Left renal cortex interstitium (tissue), 4 donors: ENCODE results near the gene TNFAIP8L3. TPM values are rescaled to one million over a fixed set of nuclear protein-coding genes. Genes with fewer than 3 reads are reported as not detected.

ENCODE experiments used
- DNase-seq, 4 donors: peaks; one replicate each; pipeline ENCODE4 v3.0.0-alpha.2; 2013; ENCODE audit warnings: low read depth in 4 of 4, low spot score in 2 of 4, missing footprints in 1 of 4
- polyA plus RNA-seq, 4 donors: library from polyadenylated mRNA; unstranded; fragments of 120-200 nt; gene quantifications; one replicate each; pipeline ENCODE4 v1.2.1, GENCODE V29; 2013; ENCODE audit not compliant: insufficient read length in 4 of 4

Gene TNFAIP8L3
- polyA plus RNA-seq, 4 donors: 1.4 to 2.4 (median 1.6) TPM

DNA sequence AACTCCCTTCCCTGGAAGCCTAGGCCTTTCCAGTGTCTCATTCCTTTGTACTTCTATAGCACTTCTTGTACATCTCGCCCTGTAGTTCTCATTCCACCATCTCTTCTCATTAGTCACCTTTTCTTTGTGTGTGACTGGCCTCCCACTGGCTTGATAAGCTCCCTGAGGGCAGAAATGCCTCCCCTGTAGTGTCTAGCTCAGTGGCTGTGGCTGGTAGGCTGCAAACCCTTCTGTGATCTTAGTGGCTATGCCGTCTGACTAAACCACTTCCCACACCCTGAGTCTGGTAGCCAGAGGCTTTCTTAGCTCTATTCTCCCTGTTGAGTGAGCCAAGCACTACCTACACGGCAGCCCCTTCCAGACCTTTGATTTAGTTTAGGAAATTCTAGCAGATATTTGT, 24.4 kb upstream of the TNFAIP8L3 start:
- DNase-seq: no peak

DNA sequence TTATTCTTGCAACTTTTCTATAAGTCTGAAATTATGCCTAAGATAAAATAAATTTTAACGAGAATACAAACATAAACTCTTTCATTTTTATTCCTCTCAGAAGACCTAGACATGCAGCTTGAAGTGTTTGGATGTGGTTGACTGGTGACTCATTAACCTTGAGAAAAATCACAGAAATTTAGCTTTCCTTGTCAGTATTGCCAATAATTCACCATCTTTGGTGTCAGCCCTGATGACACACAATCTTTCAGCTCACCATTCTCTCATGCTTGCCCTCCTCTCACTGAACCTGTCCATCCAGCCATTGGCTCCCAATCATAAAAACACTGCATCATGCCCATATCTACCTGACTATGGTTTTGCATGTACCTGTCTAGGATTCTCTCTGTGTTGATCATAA, 22.6 kb upstream of the TNFAIP8L3 start:
- no peak for DNase-seq

DNA sequence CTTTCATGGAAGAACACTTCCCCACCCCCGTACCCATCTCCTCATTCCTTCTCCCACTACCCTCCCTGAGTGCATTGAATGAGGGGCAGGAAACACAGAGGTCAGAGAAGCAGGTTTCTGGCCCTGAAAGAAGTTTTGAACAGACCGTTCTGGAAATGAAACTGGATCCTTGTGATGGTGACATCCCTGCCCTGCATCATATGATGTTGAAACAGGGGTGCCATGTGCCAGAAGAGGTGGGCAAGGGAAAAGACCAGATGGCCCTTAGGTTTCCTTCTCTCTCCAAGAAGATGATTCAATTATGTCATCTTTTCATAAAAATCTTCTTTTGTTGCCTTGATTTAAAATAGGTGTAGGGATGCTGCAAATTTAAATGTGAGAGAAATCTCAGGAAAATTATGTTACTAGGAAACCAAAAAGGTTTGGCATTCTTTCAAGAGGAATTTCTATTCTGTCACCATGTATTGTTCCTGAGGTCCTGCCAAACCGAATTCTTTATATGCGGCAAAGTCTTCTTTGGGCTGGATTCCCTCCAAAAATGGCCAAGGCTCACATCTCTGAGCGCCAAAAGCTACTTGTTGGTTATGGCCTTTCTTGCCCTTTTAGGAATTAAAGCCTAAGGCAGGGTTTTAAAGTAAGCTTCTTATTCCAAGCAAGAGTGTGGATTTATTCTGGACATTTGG, 19.9 kb upstream of the TNFAIP8L3 start:
- DNase-seq: no peak

DNA sequence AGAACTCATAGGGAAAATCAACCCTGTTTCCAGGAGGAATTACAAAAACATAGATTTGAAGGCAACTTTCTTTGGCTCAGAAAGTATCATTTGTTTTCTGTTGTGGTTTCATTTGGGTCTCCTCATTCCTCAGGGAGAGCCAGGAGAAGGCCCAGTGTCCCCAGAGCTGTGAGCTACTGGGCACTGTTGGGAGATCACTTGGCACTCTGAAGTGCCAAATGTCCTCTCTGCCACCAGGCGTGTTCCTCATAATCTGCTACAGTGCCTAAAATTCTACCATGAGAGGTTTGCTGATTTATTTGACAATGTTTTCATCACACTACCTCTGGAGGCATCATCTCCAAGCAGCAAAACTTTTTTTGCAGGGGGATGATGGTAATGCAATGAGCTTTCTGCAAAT, 17.4 kb upstream of the TNFAIP8L3 start:
- no peak for DNase-seq

DNA sequence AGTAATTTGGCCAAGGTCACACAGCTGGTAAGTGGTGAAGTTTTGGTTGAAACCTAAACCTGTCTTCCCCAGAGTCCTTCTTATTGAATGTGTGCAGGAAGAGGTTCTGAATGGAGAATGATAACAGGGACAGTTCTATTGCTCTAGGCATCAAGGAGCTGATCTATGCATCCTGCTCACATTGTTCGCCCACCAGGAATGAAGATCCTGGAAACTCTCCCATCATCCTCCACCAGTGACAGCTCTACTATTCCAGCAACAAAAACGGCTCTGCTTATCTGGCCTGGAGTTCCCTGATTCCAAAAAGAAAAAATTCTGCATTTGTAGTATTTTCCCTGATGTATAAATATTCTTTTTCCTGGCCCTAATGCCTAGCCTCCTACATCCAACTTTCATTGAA, 16.4 kb upstream of the TNFAIP8L3 start:
- DNase-seq: no peak

DNA sequence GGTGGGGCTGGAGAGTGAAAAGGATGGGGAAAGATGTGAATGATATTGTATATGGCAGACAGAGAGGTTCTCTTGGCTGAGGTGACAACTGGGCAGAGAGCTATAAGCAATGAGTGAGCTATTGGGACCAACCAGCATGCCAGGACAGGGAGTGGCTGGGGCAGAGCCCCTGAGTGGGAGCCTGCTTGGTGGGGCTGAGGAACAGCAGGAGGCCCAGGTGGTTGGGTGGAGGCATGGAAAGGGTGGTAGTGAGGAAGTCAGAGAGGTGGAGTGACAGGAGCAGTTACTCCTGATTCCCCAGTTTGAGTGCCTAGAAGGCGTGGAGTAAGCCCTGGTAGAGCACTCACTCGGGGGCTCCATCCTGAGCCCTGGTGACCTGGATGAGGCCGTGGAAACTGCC, 15.5 kb upstream of the TNFAIP8L3 start:
- no peak for DNase-seq

DNA sequence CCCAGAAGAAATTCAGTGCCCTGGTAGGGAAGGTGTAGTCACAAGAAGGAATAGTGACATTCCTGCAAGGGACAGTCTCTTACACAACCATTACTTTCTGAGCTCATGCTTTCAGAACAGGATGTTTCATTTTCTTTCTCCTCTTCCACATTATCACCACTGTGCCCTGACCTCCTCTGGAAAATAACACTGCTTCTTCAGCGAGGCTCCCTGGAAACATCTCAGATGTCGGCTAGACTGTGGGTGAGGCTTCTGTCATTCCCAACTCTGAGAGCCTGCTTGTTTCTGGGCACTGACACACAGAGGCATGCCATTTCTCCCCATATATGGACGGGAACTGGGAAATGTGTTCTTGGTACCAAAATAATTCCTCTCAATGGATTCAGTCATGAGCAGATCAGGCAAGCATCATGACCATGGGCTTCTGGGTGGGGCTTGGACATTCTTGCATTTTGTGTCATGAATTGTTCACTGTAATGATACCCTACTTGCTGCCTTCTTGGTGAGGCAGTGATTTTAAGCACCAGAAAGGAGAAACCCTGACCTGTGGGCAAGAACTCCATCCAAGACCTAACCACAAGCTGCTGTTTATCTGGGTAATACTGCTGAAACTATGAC, 14.3 kb upstream of the TNFAIP8L3 start:
- DNase-seq: no peak

DNA sequence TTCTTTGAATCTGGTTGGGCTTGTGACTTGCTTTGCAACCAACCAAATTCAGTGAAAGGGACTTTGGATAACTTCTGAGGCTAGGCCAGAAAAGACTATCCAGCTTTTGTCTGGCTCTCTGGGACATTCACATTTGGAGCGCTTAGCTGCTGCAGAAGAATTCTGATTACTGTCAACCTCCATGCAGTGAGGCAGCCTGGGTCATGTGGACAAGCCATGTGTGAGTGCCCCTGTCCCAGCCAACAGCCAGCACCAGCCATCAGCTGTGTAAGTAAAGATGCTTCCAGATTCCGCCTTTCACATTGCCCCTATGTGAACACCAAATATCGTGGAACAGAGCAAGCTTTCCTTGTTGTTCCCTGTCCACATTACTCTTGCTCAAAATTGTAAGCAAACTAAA, 12.9 kb upstream of the TNFAIP8L3 start:
- DNase-seq: no peak

DNA sequence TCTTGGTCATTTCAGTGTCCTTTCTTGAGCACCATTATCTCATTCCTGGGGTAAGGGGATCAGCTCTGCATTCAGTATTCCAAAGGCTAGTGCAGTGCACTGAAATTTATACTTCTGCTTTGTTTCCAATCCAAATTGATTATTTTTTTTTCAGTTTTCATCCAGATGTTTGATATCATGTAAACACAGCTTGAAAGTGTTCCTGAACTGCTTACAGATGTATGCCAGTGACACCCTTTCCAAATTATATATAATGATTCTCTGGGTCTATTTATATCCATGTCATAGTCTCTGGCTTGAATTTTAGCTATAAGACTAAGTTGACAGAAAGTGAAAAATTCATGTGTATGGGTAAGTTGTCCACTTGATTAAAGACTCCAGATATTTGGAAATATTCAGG, 11.8 kb upstream of the TNFAIP8L3 start:
- DNase-seq: no peak

DNA sequence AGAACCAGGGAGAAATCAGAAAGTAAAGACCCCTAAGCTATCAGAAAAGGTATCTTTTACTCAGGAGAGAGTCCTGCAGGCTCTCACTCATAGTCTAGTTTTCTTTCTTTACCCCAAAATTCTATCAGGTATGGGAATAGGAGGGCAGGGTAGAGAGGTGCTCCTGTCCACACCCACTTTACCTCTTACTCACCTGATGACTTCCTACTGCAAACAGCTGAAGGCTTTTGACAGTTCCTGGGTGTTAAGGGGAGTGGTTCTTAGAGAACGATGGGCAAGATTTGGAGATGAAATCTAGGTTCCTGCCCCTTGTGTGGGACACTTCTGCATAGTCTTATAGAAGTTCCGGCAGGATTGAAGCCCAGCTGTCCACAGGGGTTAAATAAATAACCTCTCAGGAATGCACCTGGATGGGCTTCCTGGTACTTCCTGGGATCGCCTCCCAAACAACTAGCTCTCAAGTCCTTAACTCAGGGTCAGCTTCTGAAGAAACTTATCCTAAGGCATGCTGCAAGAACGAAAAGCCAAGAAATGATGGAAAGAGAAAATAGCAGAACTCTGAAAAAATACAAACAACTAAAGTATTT, 10.8 kb upstream of the TNFAIP8L3 start:
- DNase-seq: no peak

DNA sequence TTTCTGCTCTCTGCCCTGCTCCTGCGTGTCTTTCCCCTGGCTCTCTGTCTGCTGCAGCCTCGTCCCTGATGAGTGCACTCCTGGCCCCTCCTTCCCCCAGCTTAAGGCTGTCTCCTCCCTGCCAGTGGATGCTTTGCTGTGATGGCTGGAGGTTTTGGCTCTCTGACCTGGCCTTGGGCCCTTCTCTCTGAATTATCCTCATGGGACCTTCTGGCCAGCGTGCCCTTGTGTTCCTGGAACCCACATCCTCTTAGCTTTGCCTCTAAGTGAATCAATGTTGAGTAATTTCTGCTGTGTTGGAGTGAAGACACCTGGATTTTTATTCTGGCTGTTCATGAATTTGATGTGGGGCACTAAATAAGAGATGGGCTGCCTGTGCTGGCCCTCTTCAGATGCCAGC, 9.8 kb upstream of the TNFAIP8L3 start:
- DNase-seq: no peak

DNA sequence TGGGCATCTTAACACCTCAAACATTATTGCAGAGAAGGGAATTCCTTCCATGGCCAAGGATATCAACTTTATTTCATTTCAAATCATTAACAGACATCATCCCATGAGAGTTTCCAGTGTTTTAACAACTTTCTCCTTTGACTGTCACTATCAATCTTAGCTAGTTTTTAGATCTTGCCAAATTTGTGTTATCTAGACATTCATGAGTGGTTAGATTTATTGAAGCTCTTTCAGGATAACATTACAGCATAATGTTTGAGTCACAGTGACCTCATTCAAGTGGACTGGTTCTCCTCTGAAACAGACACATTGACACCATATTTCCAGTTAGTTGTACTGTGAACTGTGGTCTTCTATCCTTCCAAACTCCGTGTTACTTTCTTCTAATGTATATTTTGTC, 8.6 kb upstream of the TNFAIP8L3 start:
- DNase-seq: no peak

DNA sequence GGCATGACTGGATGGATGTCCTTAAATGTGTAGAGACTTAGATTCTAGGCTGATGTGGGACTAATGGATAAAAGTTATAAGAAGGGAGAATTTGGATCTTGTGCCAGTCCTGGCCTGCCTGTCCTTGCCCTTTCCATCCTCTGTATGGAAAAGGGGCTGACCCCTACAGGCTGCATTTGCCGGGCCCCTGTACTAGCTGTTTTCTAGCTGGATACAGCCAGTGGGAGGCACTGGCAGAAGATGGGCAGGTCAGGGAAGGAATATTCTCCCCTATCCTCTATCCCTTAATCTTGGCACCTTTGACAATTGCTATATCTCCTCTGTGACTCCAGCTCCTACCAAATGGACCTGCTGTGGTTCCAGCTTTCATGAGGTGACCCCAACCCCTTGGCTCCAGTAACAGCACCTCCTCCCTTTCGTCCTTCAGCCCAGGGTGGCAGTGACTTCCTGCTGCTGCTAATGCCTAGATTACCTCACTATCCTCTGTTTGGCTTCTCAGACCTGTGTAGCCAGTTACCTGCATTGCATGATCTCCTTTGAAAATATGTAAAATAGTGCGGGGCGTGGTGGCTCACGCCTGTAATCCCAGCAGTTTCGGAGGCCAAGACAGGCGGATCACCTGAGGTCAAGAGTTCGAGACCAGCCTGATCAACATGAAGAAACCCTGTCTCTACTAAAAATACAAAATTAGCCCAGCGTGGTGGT, 6.2 kb upstream of the TNFAIP8L3 start:
- DNase-seq: no peak

DNA sequence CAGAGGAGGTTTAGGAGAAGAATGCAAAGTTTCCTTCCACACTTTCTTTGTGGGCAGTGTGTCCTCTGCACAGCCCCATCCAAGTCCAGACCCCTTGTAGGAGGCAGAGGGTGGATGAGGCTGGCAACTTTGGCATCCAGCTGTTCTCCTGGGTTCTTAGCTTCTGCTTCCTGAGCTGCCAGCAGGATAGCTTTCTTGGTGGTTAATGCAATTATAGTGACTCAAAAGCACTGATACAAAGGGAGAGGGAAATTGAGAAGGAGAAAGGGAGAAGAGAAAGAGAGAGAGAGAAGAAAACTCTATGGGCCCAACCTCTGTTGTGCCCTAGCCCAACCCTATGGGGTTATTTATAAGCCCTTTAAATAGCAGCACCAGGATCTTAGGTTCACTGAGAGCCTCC, 4.5 kb upstream of the TNFAIP8L3 start:
- DNase-seq: no peak

DNA sequence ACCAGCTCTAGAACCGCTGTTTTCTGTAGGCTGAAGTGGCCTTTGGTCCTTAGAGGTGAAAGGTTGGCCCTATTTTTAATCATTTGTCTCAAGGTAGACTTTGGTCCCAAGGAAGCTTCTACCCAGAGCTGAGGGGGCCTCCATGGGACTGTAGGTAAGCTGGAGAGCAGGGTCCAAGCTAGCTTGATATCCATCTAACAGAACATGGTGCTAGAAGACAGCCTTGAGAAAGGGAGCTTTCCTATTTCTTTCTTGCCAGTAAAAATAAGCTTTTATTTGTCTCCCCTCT, 3.6 kb upstream of the TNFAIP8L3 start:
- DNase-seq: no peak

DNA sequence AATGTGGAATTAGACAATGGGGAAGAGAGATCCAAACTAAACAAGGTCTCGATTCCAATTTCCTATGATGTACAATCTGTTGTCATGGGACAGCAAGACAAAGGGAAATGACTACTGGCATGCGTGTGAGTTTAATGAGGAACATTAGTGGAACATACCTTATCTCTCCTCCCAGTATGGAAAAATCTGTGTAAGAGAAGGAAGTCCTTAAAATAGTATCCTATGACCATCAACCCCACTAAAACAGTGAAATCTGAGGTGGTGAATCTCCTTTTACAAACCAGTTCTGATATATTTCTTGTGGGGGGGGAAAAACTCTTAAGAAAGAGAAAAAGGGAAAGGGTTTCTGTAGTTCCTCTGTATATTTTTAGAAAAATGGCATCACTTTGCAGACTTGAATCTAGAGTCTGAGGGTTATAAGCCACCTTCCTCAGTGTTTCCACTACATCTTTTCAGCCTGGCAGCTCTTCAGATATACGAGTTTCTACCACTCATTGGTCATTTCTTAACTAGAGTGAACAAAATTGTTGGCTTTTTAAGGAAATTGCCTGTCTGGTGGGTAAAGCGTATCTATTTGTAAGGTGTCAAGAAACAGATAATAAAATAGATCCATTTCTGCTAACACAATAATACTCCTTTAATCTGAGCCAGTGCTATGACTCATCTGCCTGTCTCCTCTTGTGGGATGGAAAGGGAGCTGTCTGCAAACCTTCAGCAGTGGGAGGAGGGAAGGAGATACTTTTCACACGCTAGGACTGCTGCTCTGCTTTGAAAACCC, 3.0 kb upstream of the TNFAIP8L3 start:
- no peak for DNase-seq

DNA sequence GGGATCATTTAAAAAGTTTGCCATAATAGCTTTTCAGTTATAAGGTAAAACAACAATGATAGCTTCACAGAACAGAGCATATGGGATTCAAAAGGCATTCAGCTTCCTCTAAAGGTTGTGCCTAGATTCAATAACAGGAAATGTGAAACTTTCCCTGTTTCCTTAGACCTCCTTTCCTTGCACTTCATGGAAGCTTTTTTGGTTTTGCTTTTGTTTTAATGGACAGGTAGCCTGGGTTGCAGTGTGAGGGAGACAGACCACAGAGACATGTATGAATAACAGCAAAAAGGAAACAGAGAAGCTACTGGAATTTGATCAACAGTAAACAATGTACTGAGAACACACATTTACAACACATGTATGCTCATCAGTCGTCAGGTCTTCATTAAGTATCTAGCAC, 2.3 kb upstream of the TNFAIP8L3 start:
- no peak for DNase-seq

DNA sequence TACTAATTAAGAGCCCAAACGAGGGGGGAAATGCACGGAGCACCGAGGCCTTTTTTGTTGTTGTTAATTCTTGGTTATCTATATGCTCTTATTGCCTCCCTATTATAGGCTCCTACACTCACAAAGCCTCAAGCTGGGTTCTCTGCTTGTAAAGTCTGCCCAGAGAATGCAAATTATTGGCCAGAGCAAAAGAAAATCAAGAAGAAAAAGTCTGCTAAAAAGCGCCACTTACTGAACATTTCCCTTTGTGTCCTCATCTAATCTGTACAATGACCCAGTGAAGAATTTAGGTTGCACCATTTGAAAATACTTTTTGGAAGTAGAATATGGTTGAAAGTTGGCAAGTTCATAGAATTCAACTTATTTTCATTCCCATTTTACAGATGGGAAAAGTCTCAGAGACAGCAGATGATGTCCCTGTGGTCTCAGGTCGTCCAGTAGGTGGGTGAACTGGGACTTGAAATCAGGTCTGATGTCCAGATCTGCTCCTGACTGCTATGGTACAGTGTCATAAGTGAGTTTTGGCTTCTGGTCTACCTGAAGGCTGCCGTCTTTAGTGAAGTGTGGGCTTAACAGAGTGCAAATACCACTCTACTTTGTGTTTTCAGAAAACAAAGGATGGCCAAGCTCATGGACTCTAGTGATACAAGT, 1.1 kb upstream of the TNFAIP8L3 start:
- no peak for DNase-seq

DNA sequence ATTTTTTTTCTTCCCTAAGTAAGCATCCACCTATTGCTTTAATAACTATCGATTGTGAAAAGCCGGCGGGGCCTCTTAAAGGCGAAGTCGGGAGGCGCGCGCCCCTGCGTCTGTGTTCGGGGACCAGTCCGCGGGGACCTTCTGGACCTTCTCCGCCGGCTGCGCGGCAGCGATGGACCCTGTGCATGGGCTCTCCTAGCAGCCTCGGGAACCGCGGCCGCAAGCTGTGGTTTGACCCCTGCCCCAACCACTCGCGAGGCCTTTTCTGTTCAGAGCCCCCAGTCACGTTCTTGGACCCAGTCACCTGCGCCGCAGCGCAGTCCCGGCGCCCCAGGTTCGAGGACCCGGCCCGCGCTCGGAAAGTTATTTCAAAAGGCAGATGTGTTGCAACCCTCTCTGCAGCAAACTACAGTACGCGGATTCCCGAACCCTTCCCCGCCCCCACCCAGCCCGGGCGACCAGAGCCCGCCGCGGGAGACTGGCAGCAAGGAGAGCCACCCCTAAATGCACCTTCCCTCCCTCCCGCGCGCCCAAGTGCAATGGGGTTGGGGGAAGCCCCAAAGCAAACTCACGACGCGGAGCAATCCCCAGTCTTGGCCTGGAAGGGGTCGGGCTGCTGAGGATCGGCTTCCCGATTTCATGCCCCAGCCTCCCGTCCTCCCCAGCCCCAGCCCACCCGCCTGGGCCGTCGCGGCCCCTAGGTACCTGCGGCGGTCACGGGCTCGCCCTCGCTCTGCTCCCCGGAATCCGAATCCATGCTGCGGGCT, 684 bp downstream of the TNFAIP8L3 start:
- no peak for DNase-seq

DNA sequence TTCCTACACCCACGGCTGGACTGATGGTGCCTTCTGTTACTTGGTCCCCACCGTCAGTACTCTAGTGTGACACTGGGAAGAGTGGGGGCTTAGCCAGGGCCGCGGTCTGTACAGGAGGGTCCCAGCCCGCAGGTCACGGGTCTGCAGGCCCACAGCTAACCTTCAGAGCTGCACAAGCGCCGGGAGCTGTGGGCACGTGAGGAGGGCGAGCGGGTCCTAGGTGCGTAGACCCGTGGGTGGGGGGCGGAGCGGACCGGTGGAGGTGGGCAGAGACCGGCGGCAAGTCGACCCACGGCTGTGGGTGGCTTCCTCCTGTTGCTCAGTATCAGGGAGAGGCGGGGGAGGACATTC, 1.2 kb downstream of the TNFAIP8L3 start:
- no peak for DNase-seq
